A673 (cell line): ENCODE measurements around the gene WIPF1.

Source experiments
- EZH2 ChIP-seq: fragments of 200-600 bp; sonication (generic); IDR thresholded peaks from 2 replicates; pipeline ENCODE4 v1.6.1; 2017; ENCODE audit warnings: borderline replicate concordance, low read depth, mild to moderate bottlenecking, mixed read lengths, antibody characterized with exemption, low read length; ENCODE audit not compliant: poor library complexity, severe bottlenecking
- TF ChIP-seq, protein P1 (sequence below): fragments of 300-800, 200-600 bp; sonication (generic); conservative IDR thresholded peaks from 2 replicates; pipeline ENCODE4 v1.5.1; 2017; ENCODE audit warnings: low read depth, mild to moderate bottlenecking, antibody characterized with exemption, low read length, moderate library complexity, mixed read lengths

- TF ChIP-seq, protein P1, sequence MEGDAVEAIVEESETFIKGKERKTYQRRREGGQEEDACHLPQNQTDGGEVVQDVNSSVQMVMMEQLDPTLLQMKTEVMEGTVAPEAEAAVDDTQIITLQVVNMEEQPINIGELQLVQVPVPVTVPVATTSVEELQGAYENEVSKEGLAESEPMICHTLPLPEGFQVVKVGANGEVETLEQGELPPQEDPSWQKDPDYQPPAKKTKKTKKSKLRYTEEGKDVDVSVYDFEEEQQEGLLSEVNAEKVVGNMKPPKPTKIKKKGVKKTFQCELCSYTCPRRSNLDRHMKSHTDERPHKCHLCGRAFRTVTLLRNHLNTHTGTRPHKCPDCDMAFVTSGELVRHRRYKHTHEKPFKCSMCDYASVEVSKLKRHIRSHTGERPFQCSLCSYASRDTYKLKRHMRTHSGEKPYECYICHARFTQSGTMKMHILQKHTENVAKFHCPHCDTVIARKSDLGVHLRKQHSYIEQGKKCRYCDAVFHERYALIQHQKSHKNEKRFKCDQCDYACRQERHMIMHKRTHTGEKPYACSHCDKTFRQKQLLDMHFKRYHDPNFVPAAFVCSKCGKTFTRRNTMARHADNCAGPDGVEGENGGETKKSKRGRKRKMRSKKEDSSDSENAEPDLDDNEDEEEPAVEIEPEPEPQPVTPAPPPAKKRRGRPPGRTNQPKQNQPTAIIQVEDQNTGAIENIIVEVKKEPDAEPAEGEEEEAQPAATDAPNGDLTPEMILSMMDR = no peak
- no peak for TF ChIP-seq EZH2
These were observed 27.2 kb downstream of the WIPF1 start for GRCh38 chr2:174570318-174570958.
